ENCODE measurements around the gene MDM4.
"Not testable (repeated sequence)": the region's sequence is repeated elsewhere in the genome, so short reads cannot be mapped to it uniquely, and the experiment has no call there.

Gene MDM4

DNA sequence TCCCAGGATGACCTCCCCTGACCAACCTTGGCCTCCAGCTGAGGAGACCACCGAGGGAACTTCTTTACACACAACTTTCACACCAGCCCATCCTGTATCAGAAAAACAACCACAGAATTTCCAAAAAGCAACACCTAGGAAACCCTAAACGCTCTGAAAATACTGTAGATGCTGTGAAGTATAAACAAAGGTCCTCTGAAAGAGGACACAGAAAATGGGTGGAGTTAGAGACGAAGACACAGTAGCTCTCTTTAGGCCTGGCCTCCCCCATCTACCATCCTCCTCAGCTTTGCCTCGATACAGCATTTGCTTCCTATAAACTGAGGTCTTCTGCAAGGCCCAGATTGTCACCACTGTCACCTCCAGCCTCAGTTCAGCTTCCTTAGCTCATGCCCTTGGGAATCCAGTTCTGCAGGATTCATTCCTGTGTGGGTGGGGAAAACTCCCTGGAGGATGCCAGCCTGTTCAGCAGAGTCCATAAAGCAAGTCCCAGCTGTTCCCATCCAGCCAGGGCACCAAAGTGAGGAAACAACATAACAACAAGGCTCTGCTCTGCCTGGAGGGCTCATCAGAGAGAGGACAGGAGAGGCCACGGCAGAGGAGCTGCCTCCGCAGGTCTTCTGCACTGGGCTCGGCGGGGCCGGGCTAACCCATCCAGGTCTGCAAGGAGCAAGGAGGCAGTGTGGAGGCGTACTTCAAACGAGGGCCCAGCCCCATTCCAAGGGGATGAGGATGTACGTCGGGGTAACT is 36.6 kb upstream of the MDM4 start:
- Mint-ChIP-seq H3K4me3 (peak overlapping the region; percentile 8), H3K9me3 (no peaks in the 10 kb centered on the region), H3K4me1 (peaks cover 89% of the 10 kb centered on the region), H3K27ac (peak overlapping the region; percentile 92), H3K36me3 (peaks cover 6% of the 10 kb centered on the region)
- DNase-seq (ENCODE audit: low spot score in 2 of 2) (no peak), ATAC-seq (no peak)

GRCh38 chr1:204480515-204480914 is 35.7 kb upstream of the MDM4 start:
- ATAC-seq (peak; percentile 40), DNase-seq (ENCODE audit: low spot score in 2 of 2) (no peak)
- Mint-ChIP-seq H3K9me3 (no peaks in the 10 kb centered on the region), H3K36me3 (peaks cover 14% of the 10 kb centered on the region), H3K27ac (peak overlapping the region; percentile 92), H3K4me3 (peak overlapping the region; percentile 3), H3K4me1 (peaks cover 88% of the 10 kb centered on the region)

DNA sequence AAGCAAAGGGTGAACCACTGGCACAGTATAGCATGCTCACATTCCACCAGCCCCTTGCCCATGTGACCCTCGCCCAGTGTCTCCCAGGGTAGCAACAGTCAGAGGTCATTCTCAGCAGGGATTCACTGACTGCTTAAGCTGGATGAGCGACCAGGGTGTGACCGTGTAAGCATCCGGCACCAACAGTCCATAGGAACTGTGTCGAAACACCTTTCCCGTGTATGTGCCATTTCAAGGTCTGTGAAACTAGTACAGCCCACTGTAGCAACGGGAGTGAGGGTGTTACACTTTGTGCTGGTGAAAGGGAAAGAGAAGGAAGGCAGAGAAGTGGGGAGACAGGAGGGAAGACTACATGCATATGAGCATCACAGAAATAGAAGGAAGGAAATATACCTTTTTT is 32.4 kb upstream of the MDM4 start:
- DNase-seq (ENCODE audit: low spot score in 2 of 2) (no peak), ATAC-seq (no peak)
- peaks cover 75% of the 10 kb centered on the region for H3K4me1 Mint-ChIP-seq
- H3K9me3 Mint-ChIP-seq: no peaks in the 10 kb centered on the region
- no peak overlapping the region for H3K4me3 Mint-ChIP-seq
- peaks cover 14% of the 10 kb centered on the region for H3K36me3 Mint-ChIP-seq
- no peak overlapping the region for H3K27ac Mint-ChIP-seq

DNA sequence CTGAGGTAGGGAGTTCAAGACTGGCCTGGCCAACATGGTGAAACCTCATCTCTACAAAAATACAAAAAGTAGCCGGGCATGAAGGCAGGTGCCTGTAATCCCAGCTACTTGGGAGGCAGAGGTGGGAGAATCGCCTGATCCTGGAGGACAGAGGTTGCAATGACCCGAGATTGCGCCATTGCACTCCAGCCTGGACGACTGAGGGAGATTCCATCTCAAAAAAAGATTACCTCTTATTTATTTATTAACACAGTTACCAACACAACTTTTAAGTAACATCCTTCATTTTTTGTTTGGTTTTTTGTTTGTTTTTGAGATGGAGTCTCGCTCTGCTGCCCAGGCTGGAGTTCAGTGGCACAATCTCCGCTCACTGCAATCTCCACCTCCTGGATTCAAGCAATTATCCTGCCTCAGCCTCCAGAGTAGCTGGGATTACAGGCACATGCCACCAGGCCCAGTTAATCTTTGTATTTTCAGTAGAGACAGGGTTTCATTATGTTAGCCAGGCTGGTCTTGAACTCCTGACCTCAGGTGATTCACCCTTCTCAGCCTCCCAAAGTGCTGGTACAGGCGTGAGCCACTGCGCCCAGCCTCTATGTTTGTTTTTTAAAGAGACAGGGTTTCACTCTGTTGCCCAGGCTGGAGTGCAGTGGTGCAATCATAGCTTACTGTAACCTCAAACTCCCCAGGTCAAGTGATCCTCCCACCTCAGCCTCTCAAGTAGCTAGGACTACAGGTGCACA is 29.5 kb upstream of the MDM4 start:
- H3K9me3 Mint-ChIP-seq; H3K27ac Mint-ChIP-seq; DNase-seq (ENCODE audit: low spot score in 2 of 2); H3K4me3 Mint-ChIP-seq: not testable (repeated sequence)
- Mint-ChIP-seq H3K36me3 (peaks cover 26% of the 10 kb centered on the region), H3K4me1 (peaks cover 65% of the 10 kb centered on the region)
- peak; percentile 36 for ATAC-seq

DNA sequence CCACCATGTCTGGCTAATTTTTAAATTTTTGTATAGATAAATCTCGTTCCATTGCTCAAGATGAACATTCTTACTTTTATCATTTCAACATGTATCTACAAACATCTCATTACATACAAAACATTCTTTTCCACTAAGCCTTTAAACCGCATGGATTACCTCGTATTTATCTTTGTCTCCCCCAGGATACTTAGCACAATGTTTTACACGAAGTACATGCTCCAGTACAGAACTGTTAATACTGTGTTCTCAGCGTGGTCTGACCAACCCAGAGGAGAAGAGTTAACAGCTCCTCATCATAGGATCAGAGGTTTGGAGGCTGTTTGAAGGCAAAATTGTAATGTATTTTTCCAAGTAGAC is 29.0 kb upstream of the MDM4 start:
- ATAC-seq: no peak
- H3K36me3 Mint-ChIP-seq: peaks cover 26% of the 10 kb centered on the region
- H3K4me3 Mint-ChIP-seq: no peak overlapping the region
- peaks cover 65% of the 10 kb centered on the region for H3K4me1 Mint-ChIP-seq
- H3K9me3 Mint-ChIP-seq: no peaks in the 10 kb centered on the region
- H3K27ac Mint-ChIP-seq: no peak overlapping the region
- DNase-seq (ENCODE audit: low spot score in 2 of 2): no peak

DNA sequence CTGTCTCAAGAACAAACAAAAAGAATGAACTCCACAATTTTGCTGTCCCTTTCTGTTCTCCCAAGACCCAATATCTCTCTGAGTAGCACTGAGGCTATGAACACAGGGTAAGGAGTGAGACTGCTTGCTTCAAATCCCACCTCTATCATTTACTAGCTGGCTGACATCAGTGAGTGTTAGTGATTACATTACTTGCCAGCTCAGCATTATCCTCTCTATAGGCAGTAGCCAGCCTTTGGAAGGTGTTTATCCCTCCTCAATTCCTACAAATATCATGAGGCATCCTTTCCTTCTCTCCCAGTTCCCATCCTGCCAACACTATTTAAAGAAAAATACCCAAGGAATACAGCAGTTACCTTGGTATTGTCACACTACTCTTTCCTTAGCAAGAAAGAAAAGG is 24.6 kb upstream of the MDM4 start:
- ATAC-seq: no peak
- Mint-ChIP-seq H3K9me3 (no peaks in the 10 kb centered on the region), H3K27ac (peak overlapping the region; percentile 83), H3K4me1 (peaks cover 67% of the 10 kb centered on the region), H3K36me3 (peaks cover 24% of the 10 kb centered on the region), H3K4me3 (peak overlapping the region; percentile 91)
- DNase-seq (ENCODE audit: low spot score in 2 of 2): no peak

DNA sequence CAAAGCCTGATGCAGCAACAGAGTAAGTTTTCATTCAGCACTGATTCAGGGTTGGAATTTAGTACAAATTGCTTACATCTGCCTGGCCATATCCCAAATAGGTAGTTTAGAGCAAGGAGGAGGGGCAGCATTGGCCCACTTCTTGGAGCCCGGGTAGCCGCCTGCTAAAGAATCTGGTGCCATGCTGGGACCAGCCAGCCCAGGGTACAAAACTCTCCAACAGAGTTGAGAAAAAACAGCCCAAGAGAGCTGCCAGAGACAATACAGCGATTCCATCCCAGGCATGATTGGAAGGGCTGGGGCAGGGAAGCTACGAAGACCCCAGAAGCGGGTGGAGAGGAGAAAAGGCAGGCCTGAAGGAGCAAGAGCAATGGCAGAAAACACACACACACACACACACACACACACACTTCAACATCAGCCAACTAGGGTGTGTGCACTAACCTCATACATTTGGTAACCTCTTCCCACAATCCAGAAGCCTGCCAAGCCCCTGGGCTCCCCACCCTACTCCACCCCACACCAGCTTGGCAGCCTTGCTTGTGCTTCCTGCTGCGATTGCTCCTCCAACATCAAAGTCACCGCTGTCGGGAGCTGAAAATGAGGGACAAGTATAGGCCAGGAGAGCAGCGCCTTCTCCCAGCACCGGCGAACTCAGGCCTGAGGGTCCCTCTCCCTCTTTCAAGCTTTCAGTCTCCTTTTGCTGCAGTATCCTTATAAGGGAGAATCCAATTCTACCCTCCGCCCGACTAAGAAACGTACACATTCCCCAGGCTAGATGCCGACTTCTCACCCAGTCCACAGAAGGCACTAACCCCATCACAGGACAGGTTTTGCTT is 22.8 kb upstream of the MDM4 start:
- H3K4me3 Mint-ChIP-seq: peak overlapping the region; percentile 91
- H3K9me3 Mint-ChIP-seq: no peaks in the 10 kb centered on the region
- H3K27ac Mint-ChIP-seq: peak overlapping the region; percentile 88
- H3K4me1 Mint-ChIP-seq: peaks cover 58% of the 10 kb centered on the region
- ATAC-seq (no peak), DNase-seq (ENCODE audit: low spot score in 2 of 2) (no peak)
- H3K36me3 Mint-ChIP-seq: peaks cover 24% of the 10 kb centered on the region

DNA sequence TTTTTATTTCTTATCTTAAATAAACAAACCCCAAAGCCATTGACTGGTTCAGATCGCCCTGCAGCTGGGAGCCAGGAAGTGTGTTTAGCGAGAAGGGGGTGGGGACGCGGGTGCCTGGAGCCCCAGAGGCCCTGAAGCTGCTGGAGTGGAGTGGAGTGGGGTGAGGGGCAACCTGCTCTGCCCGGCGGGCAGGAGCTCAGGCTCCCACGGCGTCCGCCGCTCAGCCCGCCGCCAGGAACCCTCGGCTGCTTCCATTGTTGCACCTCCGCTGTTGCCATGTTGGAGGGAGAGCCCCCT is 22.3 kb upstream of the MDM4 start:
- ATAC-seq (peak; percentile 61), DNase-seq (ENCODE audit: low spot score in 2 of 2) (no peak)
- Mint-ChIP-seq H3K36me3 (peaks cover 22% of the 10 kb centered on the region), H3K4me1 (peaks cover 53% of the 10 kb centered on the region), H3K9me3 (no peaks in the 10 kb centered on the region), H3K27ac (peak overlapping the region; percentile 88), H3K4me3 (peak overlapping the region; percentile 91)

DNA sequence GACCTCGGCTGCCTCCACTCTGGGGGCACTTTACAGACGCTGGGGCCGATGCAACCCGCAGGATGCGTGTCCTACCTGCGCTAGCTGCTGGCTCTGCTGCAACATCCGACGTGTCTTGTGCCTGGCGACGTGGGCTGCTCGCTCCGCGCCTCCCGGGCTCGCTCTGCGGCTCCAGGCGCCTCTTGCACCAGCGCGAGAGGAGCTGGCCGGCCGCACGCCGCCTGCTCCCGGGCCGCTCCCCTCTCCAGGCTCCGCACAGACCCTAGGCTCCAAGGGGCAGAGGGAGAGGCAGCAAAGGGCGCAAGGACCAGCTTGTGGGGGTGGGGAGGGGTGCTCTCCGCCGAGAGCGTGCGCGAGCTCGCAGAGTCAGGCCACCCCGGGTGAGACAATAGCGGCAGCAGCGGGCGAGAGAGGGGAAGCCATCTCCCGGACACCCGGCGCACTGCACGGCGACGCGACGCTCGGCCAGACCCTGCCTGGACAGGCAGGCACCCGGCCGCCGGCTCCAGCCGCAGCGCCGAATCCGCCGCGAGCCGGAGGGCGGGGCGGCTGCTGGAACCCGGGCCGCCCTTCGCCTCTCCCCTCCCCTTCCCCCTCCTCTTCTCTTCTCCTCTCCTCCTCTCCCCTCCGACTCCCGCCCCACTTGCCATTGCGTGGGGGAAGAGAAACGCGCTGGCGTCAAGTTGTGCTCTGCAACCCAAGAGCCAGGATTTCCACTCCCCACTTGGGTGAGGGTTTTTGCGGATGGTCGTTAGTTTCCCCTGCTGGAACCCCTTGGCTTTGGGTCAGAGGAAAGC is 21.7 kb upstream of the MDM4 start, which contains the start of gene PIK3C2B:
Gene PIK3C2B, minus strand, starts transcription at position 525 of the 797 bp plus-strand sequence. CDS start 25,003 bp downstream, outside the sequence.
- peak; percentile 91 for ATAC-seq
- H3K36me3 Mint-ChIP-seq: peaks cover 16% of the 10 kb centered on the region
- H3K27ac Mint-ChIP-seq: peak within 1 kb of the TSS; percentile 88
- peak within 1 kb of the TSS; percentile 91 for H3K4me3 Mint-ChIP-seq
- H3K4me1 Mint-ChIP-seq: peaks cover 51% of the 10 kb centered on the region
- DNase-seq (ENCODE audit: low spot score in 2 of 2): peak; percentile 60 to 89
- no peaks in the 10 kb centered on the region for H3K9me3 Mint-ChIP-seq

DNA sequence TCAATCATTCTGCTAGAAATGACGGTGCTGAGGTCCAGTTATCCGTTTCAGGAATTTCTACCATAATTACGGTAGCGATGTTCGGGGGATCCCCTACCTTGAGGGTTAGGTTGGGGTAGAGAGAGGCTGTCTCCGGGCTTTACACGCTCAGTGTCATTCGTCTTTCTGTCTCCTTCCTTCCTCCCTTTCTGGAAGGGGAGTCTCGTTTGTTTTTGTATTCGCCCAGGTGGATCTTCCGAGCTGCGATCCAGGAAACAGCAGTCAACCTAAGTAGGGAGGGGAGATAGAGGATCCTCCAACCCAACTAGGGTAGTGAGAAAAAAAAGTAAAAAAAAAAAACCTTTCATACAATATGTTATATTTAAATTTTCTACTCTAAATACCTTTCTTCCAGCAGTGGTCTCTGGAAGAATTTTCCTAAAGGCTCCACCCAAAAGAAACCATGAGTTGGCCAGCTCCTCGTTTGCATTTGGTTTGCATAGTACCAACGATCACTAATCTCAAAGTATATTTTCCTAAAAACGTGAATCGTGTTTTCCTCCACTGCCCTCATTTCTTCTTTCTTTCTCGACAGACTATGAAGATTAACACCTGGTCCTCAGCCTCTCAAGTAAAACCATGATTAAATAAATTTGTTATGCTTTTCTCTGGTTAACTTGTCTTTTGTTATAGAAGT is 21.0 kb upstream of the MDM4 start:
- Mint-ChIP-seq H3K9me3 (no peaks in the 10 kb centered on the region), H3K27ac (peak overlapping the region; percentile 88), H3K4me1 (peaks cover 47% of the 10 kb centered on the region), H3K36me3 (peaks cover 13% of the 10 kb centered on the region), H3K4me3 (peak overlapping the region; percentile 91)
- DNase-seq (ENCODE audit: low spot score in 2 of 2): no peak
- peak; percentile 67 for ATAC-seq

DNA sequence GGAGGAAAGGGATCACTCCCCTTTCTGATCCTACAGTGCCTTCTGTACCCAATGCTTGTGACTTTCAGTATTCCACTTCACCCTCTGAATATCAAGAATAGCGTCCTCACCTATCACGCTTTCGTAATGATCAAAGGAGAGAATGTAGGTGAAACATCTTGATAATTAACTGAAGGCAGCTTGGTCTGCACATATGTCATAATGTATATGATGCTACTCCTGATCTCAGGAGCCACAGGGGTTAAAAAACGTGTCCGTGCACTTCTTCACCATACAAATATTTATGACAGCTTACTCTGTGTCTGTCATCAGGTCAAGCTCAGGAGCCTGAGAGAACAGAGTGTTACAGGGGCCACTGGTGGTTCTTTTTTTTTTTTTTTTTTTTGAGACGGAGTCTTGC is 20.4 kb upstream of the MDM4 start:
- Mint-ChIP-seq H3K27ac (peak overlapping the region; percentile 88), H3K36me3 (peaks cover 7% of the 10 kb centered on the region), H3K4me1 (peaks cover 43% of the 10 kb centered on the region), H3K9me3 (no peaks in the 10 kb centered on the region), H3K4me3 (peak overlapping the region; percentile 91)
- no peak for DNase-seq (ENCODE audit: low spot score in 2 of 2)
- no peak for ATAC-seq

GRCh38 chr1:204498981-204499380 is 17.2 kb upstream of the MDM4 start:
- no peak for DNase-seq (ENCODE audit: low spot score in 2 of 2)
- Mint-ChIP-seq H3K27ac (no peak overlapping the region), H3K4me1 (peaks cover 24% of the 10 kb centered on the region), H3K36me3 (peaks cover 7% of the 10 kb centered on the region), H3K9me3 (no peaks in the 10 kb centered on the region), H3K4me3 (no peak overlapping the region)
- ATAC-seq: no peak

DNA sequence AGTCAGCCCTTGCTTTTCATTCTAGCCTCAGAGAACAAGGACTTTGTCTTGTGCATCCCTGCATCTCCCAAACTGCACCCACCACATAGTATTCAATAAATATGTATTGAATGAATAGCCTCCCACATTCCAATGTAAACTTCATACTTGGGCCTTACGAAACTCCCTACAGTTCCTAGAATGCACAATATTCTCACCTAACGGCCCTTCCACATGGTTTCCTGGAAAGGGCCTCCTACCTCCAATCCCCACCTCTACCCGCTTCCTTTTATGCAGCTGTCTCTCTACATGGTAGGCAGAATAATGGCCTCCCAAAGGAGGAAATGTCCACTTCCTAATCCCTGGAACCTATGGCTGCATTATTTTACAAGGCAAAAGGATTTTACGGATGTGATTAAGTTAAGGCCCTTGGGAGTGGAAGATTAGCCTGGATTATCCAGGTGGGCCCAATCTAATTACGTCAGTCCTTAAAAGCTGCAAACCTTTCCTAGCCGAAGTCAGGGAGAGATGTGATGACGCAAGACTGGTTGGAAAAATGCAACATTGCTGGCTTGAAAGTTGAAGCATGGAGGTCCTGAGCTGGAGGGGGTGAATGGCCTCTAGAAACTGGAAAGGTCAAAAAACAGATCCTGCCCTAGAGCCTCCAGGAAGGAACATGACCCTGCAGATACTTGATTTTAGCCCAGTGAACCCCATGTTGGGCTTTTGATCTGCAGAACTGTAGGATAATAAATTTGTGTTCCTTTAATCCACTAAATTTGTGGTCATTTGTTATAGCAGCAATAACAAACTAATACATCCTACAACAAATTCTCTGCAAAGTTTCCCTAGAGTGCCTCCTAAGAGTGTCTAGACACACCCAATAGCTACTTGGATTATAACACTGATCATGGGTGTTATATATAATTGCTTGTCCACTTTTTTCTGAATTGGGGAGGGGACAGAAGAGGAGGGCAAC is 16.4 kb upstream of the MDM4 start:
- peaks cover 9% of the 10 kb centered on the region for H3K36me3 Mint-ChIP-seq
- peak overlapping the region; percentile 29 for H3K27ac Mint-ChIP-seq
- peaks cover 24% of the 10 kb centered on the region for H3K4me1 Mint-ChIP-seq
- no peak for DNase-seq (ENCODE audit: low spot score in 2 of 2)
- ATAC-seq: no peak
- H3K4me3 Mint-ChIP-seq: no peak overlapping the region
- H3K9me3 Mint-ChIP-seq: no peaks in the 10 kb centered on the region

Measured in stimulated activated effector memory CD8-positive, alpha-beta T cell treated with anti-CD3 and anti-CD28 coated beads, Interleukin-12 subunit alpha, Interleukin-12 subunit beta, amount 100 ng/mL, for 72 hours (primary cell).